HG03439 (cell line): Measurements from ENCODE around the gene COPA.

ENCODE experiments used
- ATAC-seq: cut with Tn5 transposase; IDR thresholded peaks from one replicate; pipeline ENCODE4 v1.9.1; 2021; ENCODE audit warnings: mild to moderate bottlenecking, moderate library complexity; ENCODE audit not compliant: unreplicated experiment

Gene COPA

DNA sequence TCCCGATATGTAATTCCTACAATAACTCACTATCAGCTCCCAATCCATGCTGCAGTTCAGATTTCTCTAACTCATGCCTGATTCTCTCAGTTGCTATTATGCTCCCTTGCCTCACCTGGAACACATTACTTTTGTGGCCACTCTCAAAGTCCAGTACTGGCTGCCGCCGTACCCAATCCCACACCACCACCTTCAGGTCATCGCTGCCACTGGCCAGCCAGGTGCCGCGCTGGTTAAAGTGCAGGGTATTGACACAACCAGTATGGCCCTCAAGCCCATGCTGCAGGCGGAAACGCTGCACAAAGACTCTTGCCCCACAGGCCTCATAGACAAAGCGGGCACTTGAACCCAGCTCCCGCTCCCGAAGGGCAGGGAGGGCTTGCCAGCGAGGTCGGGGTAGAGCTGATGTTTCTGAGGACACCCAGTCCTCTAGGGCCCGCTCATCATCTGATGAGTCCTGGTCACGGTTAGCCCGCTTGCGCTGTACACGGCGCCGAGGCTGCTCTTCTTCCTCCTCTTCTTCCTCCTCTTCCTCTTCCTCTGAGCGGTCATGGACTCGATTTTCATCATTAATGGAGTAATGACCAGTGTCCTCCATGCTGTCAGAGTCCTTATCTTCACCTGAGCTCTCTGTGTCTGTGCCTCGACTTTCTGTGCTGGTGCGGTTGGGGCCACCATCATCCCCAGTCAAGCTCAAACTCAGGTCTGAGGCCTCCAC lies 103.3 kb downstream of the COPA start:
- ATAC-seq: no peak
